ENCODE data around the gene HBG1.
"Not testable (repeated sequence)": the region's sequence is repeated elsewhere in the genome, so short reads cannot be mapped to it uniquely, and the experiment has no call there.

HBG1 gene

DNA sequence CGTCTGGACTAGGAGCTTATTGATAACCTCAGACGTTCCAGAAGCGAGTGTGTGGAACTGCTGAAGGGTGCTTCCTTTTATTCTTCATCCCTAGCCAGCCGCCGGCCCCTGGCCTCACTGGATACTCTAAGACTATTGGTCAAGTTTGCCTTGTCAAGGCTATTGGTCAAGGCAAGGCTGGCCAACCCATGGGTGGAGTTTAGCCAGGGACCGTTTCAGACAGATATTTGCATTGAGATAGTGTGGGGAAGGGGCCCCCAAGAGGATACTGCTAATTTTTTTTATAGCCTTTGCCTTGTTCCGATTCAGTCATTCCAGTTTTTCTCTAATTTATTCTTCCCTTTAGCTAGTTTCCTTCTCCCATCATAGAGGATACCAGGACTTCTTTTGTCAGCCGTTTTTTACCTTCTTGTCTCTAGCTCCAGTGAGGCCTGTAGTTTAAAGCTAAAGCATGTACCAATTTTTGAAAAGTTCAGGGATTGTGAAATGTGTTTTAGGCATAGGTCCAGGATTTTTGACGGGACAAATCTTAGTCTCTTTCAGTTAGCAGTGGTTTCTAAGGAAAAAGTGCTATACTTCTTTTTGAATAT lies at the start of gene HBG1:
TSS of gene HBG1 (minus strand) at position 51 of the 590 bp plus-strand sequence. CDS start 53 bp downstream, outside the sequence.
- TF ChIP-seq POLR2A (IDR thresholded peaks at IDR 0.05; ENCODE audit: low read length) = peak; percentile 45
- peak in 1 of 2 experiments; percentile 75 for DNase-seq

DNA sequence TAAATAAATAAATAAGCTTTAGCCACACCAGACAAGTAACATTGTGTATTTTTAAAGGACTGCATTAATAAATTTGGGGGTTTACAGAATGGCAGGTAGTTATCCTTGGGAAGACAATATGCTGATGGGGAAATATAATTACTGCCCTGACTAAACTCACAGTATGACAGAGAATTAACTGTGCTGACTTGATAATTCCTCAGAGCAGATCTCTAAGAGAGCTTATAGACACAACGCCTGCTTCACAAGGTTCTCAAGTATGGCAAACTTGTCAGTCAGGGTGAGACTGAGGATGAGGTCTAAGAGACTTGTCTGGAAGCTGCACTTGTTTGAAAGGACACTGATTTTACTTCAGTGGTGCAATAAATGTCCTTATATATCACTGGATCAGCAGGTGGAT lies 48.8 kb upstream of the HBG1 start:
- no peak for TF ChIP-seq GATA1 (IDR thresholded peaks at IDR 0.05; ENCODE audit: low read depth, low read length)
- no peak for TF ChIP-seq POLR2A (IDR thresholded peaks at IDR 0.05; ENCODE audit: low read length)
- DNase-seq = peak in 1 of 2 experiments; percentile 12

DNA sequence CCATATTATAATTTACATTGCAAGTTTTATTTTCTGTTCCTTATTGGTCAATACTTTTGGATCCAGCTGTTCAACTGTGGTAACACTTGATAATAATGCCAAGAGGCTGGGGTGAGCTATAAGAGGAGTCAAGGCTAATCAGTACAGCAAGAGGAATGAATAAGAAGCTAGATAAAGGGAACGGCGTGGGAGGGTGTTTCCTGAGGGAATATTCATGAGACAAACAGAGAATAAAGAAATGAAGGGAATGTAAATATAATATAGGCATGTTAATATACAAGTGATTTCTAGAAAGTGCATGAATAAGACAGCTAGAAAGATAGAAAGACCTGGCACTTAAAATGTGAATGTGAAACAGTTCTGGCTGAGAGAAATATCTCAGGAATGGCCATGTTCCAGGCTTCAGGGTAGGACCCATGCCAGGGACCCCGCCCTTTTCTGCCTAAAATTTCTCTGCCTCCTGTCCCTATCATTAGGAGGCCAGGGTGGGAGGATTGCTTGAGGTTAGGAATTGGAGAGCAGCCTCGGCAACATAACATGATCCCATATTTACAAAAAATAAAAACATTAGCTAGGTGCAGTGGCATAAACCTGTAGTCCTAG lies 48.2 kb upstream of the HBG1 start:
- peak in 1 of 2 experiments; percentile 67 for DNase-seq
- TF ChIP-seq GATA1 (IDR thresholded peaks at IDR 0.05; ENCODE audit: low read depth, low read length) (no peak), POLR2A (IDR thresholded peaks at IDR 0.05; ENCODE audit: low read length) (no peak)

- not testable (repeated sequence) for DNase-seq
These were observed 44.8 kb upstream of the HBG1 start for GRCh38 chr11:5294342-5294995.

- TF ChIP-seq GATA1 (IDR thresholded peaks at IDR 0.05; ENCODE audit: low read depth, low read length) (no peak), POLR2A (IDR thresholded peaks at IDR 0.05; ENCODE audit: low read length) (no peak)
These were observed 43.4 kb upstream of the HBG1 start for GRCh38 chr11:5293028-5293427.

GRCh38 chr11:5291207-5291838 lies 41.7 kb upstream of the HBG1 start:
- peak; percentile 87 to 89 for DNase-seq
- TF ChIP-seq POLR2A (IDR thresholded peaks at IDR 0.05; ENCODE audit: low read length) = peak; percentile 32
- TF ChIP-seq GATA1 (IDR thresholded peaks at IDR 0.05; ENCODE audit: low read depth, low read length) = no peak

More at GRCh38 chr11:5293028-5293427, 43.4 kb upstream of the HBG1 start:
- no peak for DNase-seq

- peak in 1 of 2 experiments; percentile 51 for DNase-seq
- TF ChIP-seq GATA1 (IDR thresholded peaks at IDR 0.05; ENCODE audit: low read depth, low read length) (no peak), POLR2A (IDR thresholded peaks at IDR 0.05; ENCODE audit: low read length) (no peak)
These were observed 40.4 kb upstream of the HBG1 start for GRCh38 chr11:5290106-5290505.

DNA sequence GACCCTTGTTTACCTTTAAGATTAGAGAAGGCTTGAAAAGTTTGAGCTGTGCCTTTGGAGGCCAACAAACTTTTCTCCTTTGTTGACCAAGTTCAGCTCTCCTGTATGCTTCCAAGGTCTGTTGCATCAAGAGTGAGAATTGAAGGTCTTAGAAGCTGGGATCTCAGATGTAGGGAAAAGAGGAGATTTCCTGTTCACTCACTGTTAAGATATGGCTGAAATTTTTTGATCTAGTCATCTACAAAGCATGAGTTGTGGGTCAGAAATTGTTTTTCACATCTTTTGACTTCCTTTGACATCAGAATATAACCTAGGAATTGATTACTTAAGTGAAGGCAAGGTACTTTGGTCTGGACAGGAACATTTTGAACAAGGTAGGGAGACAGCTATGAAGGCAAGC lies 40.0 kb upstream of the HBG1 start:
- DNase-seq = no peak
- no peak for TF ChIP-seq POLR2A (IDR thresholded peaks at IDR 0.05; ENCODE audit: low read length)
- TF ChIP-seq GATA1 (IDR thresholded peaks at IDR 0.05; ENCODE audit: low read depth, low read length) = no peak

GRCh38 chr11:5288906-5289550 lies 39.4 kb upstream of the HBG1 start:
- peak in 1 of 2 experiments; percentile 63 for DNase-seq
- no peak for TF ChIP-seq GATA1 (IDR thresholded peaks at IDR 0.05; ENCODE audit: low read depth, low read length)
- TF ChIP-seq POLR2A (IDR thresholded peaks at IDR 0.05; ENCODE audit: low read length) = no peak

- peak; percentile 98 to 99 for DNase-seq
- TF ChIP-seq POLR2A (IDR thresholded peaks at IDR 0.05; ENCODE audit: low read length) (peak; percentile 98), GATA1 (IDR thresholded peaks at IDR 0.05; ENCODE audit: low read depth, low read length) (peak; percentile 77)
These were observed 38.6 kb upstream of the HBG1 start for GRCh38 chr11:5288108-5288905.

- TF ChIP-seq GATA1 (IDR thresholded peaks at IDR 0.05; ENCODE audit: low read depth, low read length) (no peak), POLR2A (IDR thresholded peaks at IDR 0.05; ENCODE audit: low read length) (no peak)
- no peak for DNase-seq
These were observed 37.2 kb upstream of the HBG1 start for GRCh38 chr11:5286901-5287300.

- no peak for DNase-seq
- TF ChIP-seq POLR2A (IDR thresholded peaks at IDR 0.05; ENCODE audit: low read length) (no peak), GATA1 (IDR thresholded peaks at IDR 0.05; ENCODE audit: low read depth, low read length) (no peak)
These were observed 36.7 kb upstream of the HBG1 start for GRCh38 chr11:5286351-5286750.

GRCh38 chr11:5285703-5286340 lies 36.2 kb upstream of the HBG1 start:
- DNase-seq = no peak
- TF ChIP-seq POLR2A (IDR thresholded peaks at IDR 0.05; ENCODE audit: low read length) (no peak), GATA1 (IDR thresholded peaks at IDR 0.05; ENCODE audit: low read depth, low read length) (no peak)
